ENCODE measurements around the gene CPA4.

Gene CPA4

GRCh38 chr7:130296221-130296951, 3.4 kb downstream of the CPA4 start:
- Histone ChIP-seq H4K20me1 (ENCODE audit: control insufficient read depth, insufficient read depth, low read depth, low read length) (no peaks in the 10 kb centered on the region), H3K27me3 (ENCODE audit: control insufficient read depth, low read length) (peaks cover 2% of the 10 kb centered on the region; the same call in 1 of the 2 replicates), H3K9me3 (ENCODE audit: control insufficient read depth, insufficient read depth, low read length) (no peaks in the 10 kb centered on the region), H3K9me2 (replicated peaks; ENCODE audit: control insufficient read depth, low read length) (no peaks in the 10 kb centered on the region), H3K4me3 (ENCODE audit: low read length) (no peak overlapping the region), H3K36me3 (ENCODE audit: control insufficient read depth, low read length) (no peaks in the 10 kb centered on the region), H3K4me2 (ENCODE audit: low read length) (no peak overlapping the region), H3F3A (ENCODE audit: control insufficient read depth, insufficient read depth) (no peaks in the 10 kb centered on the region), H3K27ac (ENCODE audit: low read depth, low read length) (no peak overlapping the region), H3K4me1 (ENCODE audit: control insufficient read depth, low read length) (no peaks in the 10 kb centered on the region), H3K79me2 (ENCODE audit: control insufficient read depth, low read length) (no peaks in the 10 kb centered on the region)
- TF ChIP-seq EZH2phosphoT487 (IDR thresholded peaks at IDR 0.05; ENCODE audit: borderline replicate concordance, low read length), result no peak

GRCh38 chr7:130297628-130298543, 4.9 kb downstream of the CPA4 start:
- no peak overlapping the region for H3K27ac ChIP-seq (ENCODE audit: low read depth, low read length)
- no peaks in the 10 kb centered on the region for H3F3A ChIP-seq (ENCODE audit: control insufficient read depth, insufficient read depth)
- no peaks in the 10 kb centered on the region for H3K36me3 ChIP-seq (ENCODE audit: control insufficient read depth, low read length)
- H3K9me3 ChIP-seq (ENCODE audit: control insufficient read depth, insufficient read depth, low read length), result no peaks in the 10 kb centered on the region
- no peak overlapping the region for H3K4me2 ChIP-seq (ENCODE audit: low read length)
- peaks cover 2% of the 10 kb centered on the region; the same call in 1 of the 2 replicates for H3K27me3 ChIP-seq (ENCODE audit: control insufficient read depth, low read length)
- no peaks in the 10 kb centered on the region for H3K4me1 ChIP-seq (ENCODE audit: control insufficient read depth, low read length)
- no peaks in the 10 kb centered on the region for H3K79me2 ChIP-seq (ENCODE audit: control insufficient read depth, low read length)
- H3K9me2 ChIP-seq (replicated peaks; ENCODE audit: control insufficient read depth, low read length), result no peaks in the 10 kb centered on the region
- TF ChIP-seq CTCF (IDR thresholded peaks at IDR 0.05; ENCODE audit: low read depth, low read length, poor library complexity, severe bottlenecking), result no peak
- H4K20me1 ChIP-seq (ENCODE audit: control insufficient read depth, insufficient read depth, low read depth, low read length), result no peaks in the 10 kb centered on the region
- no peak overlapping the region for H3K4me3 ChIP-seq (ENCODE audit: low read length)

GRCh38 chr7:130298544-130299326, 5.8 kb downstream of the CPA4 start:
- Histone ChIP-seq H4K20me1 (ENCODE audit: control insufficient read depth, insufficient read depth, low read depth, low read length) (no peaks in the 10 kb centered on the region), H3K4me1 (ENCODE audit: control insufficient read depth, low read length) (no peaks in the 10 kb centered on the region), H3K36me3 (ENCODE audit: control insufficient read depth, low read length) (no peaks in the 10 kb centered on the region), H3F3A (ENCODE audit: control insufficient read depth, insufficient read depth) (no peaks in the 10 kb centered on the region), H3K27ac (ENCODE audit: low read depth, low read length) (no peak overlapping the region), H3K4me3 (ENCODE audit: low read length) (no peak overlapping the region), H3K79me2 (ENCODE audit: control insufficient read depth, low read length) (no peaks in the 10 kb centered on the region), H3K9me2 (replicated peaks; ENCODE audit: control insufficient read depth, low read length) (no peaks in the 10 kb centered on the region), H3K9me3 (ENCODE audit: control insufficient read depth, insufficient read depth, low read length) (no peaks in the 10 kb centered on the region), H3K27me3 (ENCODE audit: control insufficient read depth, low read length) (peaks cover 2% of the 10 kb centered on the region; the same call in 1 of the 2 replicates), H3K4me2 (ENCODE audit: low read length) (no peak overlapping the region)
- TF ChIP-seq CTCF (IDR thresholded peaks at IDR 0.05; ENCODE audit: low read depth, low read length, poor library complexity, severe bottlenecking) (no peak), EZH2phosphoT487 (IDR thresholded peaks at IDR 0.05; ENCODE audit: borderline replicate concordance, low read length) (no peak)
